ENCODE results near the gene MRPL18. TPM values are rescaled to one million over a fixed set of nuclear protein-coding genes. Genes with fewer than 3 reads are reported as not detected.
"Not testable (repeated sequence)": the region's sequence is repeated elsewhere in the genome, so short reads cannot be mapped to it uniquely, and the experiment has no call there.

The MRPL18 gene
- total RNA-seq, 3 donors from 2014 or later = 52.8 to 72.9 (median 68.2) TPM

- intact Hi-C loops (cut with DNase I; ENCODE audit: low total_unique reads) = loop anchor here (2.0 to 5.0 kb wide), 2 partner anchors 63 to 97 kb away; partner anchors contain the start of genes SOD2 and WTAP
- H3K4me1 ChIP-seq = peaks cover 4 to 19% of the 10 kb centered on the region in 2 donors
- no peak for TF ChIP-seq CTCF (IDR thresholded peaks at IDR 0.05)
- TF ChIP-seq POLR2AphosphoS5 (IDR thresholded peaks at IDR 0.05) = peak; percentile 87 to 95 (median 90)
- TF ChIP-seq POLR2A (IDR thresholded peaks at IDR 0.05) = peak; percentile 91
- H3K27ac ChIP-seq = peak within 1 kb of the TSS; percentile 94 to 97
- peak; percentile 99 for DNase-seq (ENCODE audit: low spot score in 2 of 2)
- no peaks in the 10 kb centered on the region for H3K9me3 ChIP-seq
- no peaks in the 10 kb centered on the region for H3K36me3 ChIP-seq
- H3K27me3 ChIP-seq = no peaks in the 10 kb centered on the region
- peak within 1 kb of the TSS; percentile 86 to 99 (median 92) for H3K4me3 ChIP-seq
These were observed 704 bp upstream of the MRPL18 start, which contains the start of gene TCP1 for GRCh38 chr6:159789377-159790148. Gene TCP1, minus strand, starts transcription at chr6:159789602. Its CDS starts 134 bp downstream, at chr6:159789468.

- peak overlapping the region; percentile 86 to 99 (median 92) for H3K4me3 ChIP-seq
- intact Hi-C loops (cut with DNase I; ENCODE audit: low total_unique reads) = no loop called here
- H3K27me3 ChIP-seq = no peaks in the 10 kb centered on the region
- H3K4me1 ChIP-seq = peaks cover 4 to 19% of the 10 kb centered on the region in 2 donors
- no peak for DNase-seq (ENCODE audit: low spot score in 2 of 2)
- no peaks in the 10 kb centered on the region for H3K36me3 ChIP-seq
- H3K27ac ChIP-seq = peak overlapping the region; percentile 94 to 97
- TF ChIP-seq CTCF (IDR thresholded peaks at IDR 0.05) = no peak
- no peak for TF ChIP-seq POLR2A (IDR thresholded peaks at IDR 0.05)
- TF ChIP-seq POLR2AphosphoS5 (IDR thresholded peaks at IDR 0.05) = no peak
- no peaks in the 10 kb centered on the region for H3K9me3 ChIP-seq
These were observed 810 bp downstream of the MRPL18 start for GRCh38 chr6:159790956-159791598.

GRCh38 chr6:159794976-159795375 is 4.7 kb downstream of the MRPL18 start:
- H3K4me3 ChIP-seq; DNase-seq (ENCODE audit: low spot score in 2 of 2); H3K27me3 ChIP-seq; H3K36me3 ChIP-seq; H3K27ac ChIP-seq; H3K9me3 ChIP-seq; intact Hi-C loops (cut with DNase I; ENCODE audit: low total_unique reads); H3K4me1 ChIP-seq: not testable (repeated sequence)

GRCh38 chr6:159797554-159797953 is 7.3 kb downstream of the MRPL18 start:
- intact Hi-C loops (cut with DNase I; ENCODE audit: low total_unique reads) = no loop called here
- Histone ChIP-seq H3K36me3 (no peaks in the 10 kb centered on the region), H3K27ac (no peak overlapping the region), H3K4me1 (no peaks in the 10 kb centered on the region), H3K4me3 (no peak overlapping the region), H3K9me3 (no peaks in the 10 kb centered on the region), H3K27me3 (no peaks in the 10 kb centered on the region)
- no peak for DNase-seq (ENCODE audit: low spot score in 2 of 2)
- no peak for TF ChIP-seq CTCF (IDR thresholded peaks at IDR 0.05)
- TF ChIP-seq POLR2AphosphoS5 (IDR thresholded peaks at IDR 0.05) = no peak
- TF ChIP-seq POLR2A (IDR thresholded peaks at IDR 0.05) = no peak

GRCh38 chr6:159800141-159800865 is 10.0 kb downstream of the MRPL18 start, which contains the start of gene PNLDC1:
Gene PNLDC1, plus strand, starts transcription at chr6:159800276. Its CDS starts 32 bp downstream, at chr6:159800308.
- TF ChIP-seq CTCF (IDR thresholded peaks at IDR 0.05) = no peak
- TF ChIP-seq POLR2AphosphoS5 (IDR thresholded peaks at IDR 0.05) = no peak
- TF ChIP-seq POLR2A (IDR thresholded peaks at IDR 0.05) = no peak
- H3K4me3 ChIP-seq = no peak within 1 kb of the TSS
- no peaks in the 10 kb centered on the region for H3K4me1 ChIP-seq
- H3K36me3 ChIP-seq = no peaks in the 10 kb centered on the region
- DNase-seq (ENCODE audit: low spot score in 2 of 2) = no peak
- no peaks in the 10 kb centered on the region for H3K27me3 ChIP-seq
- intact Hi-C loops (cut with DNase I; ENCODE audit: low total_unique reads) = no loop called here
- no peaks in the 10 kb centered on the region for H3K9me3 ChIP-seq
- no peak within 1 kb of the TSS for H3K27ac ChIP-seq

Measured in breast epithelium (tissue), 4 donors.